HepG2 (cell line): Measurements from ENCODE around the gene LEMD1. TPM values are rescaled to one million over a fixed set of nuclear protein-coding genes. Genes with fewer than 3 reads are reported as not detected.

ENCODE experiments used
- AGO2 ChIP-seq: fragments of 200-400 bp; formaldehyde crosslinking; optimal IDR thresholded peaks from 2 replicates; pipeline ENCODE3; 2017; ENCODE audit warnings: mild to moderate bottlenecking, low read depth, low read length, moderate library complexity
- CCAR2 ChIP-seq: fragments of 200-400 bp; formaldehyde crosslinking; optimal IDR thresholded peaks from 2 replicates; pipeline ENCODE3; 2018; ENCODE audit warnings: low read depth, mild to moderate bottlenecking, low read length, moderate library complexity
- EZH2 ChIP-seq: conservative IDR thresholded peaks from 2 replicates; pipeline ENCODE4 v1.6.1; 2012; ENCODE audit warnings: mild to moderate bottlenecking, low read depth, low read length, moderate library complexity
- FOXA3 ChIP-seq: IDR thresholded peaks from 2 replicates; pipeline ENCODE4 v1.6.1; 2016; ENCODE audit warnings: missing genetic modification reagents, missing compliant biosample characterization
- MBNL3 ChIP-seq: fragments of 250-450 bp; sonication (Bioruptor Pico); conservative IDR thresholded peaks from 2 replicates; pipeline ENCODE4 v1.8.0; 2022; ENCODE audit warnings: mild to moderate bottlenecking, inconsistent platforms
- MED8 ChIP-seq: sonication (generic); formaldehyde crosslinking; IDR thresholded peaks from 2 replicates; pipeline ENCODE4 v1.8.1; 2023; ENCODE audit warnings: mild to moderate bottlenecking, missing genetic modification reagents; ENCODE audit not compliant: insufficient replicate concordance
- PAX8 ChIP-seq: sonication (generic); formaldehyde crosslinking; IDR thresholded peaks from 2 replicates; pipeline ENCODE4 v1.8.0; 2022; ENCODE audit warnings: mild to moderate bottlenecking, missing genetic modification reagents, borderline replicate concordance
- SOX13 ChIP-seq, 3 experiments: fragments of 450-650 bp in 1 of 3; sonication (generic) in 1 of 3; formaldehyde crosslinking in 1 of 3; IDR thresholded peaks in 2 of 3; conservative IDR thresholded peaks in 1 of 3; 2 replicates each; pipeline versions ENCODE4 v1.5.0 to v1.6.1; 2016 to 2020; ENCODE audit warnings: antibody characterized with exemption in 1 of 3, mild to moderate bottlenecking in 1 of 3, missing compliant biosample characterization in 1 of 3, missing genetic modification reagents in 1 of 3, moderate library complexity in 1 of 3
- SRF ChIP-seq: IDR thresholded peaks from 2 replicates; pipeline ENCODE4 v1.6.1; 2011; ENCODE audit warnings: mild to moderate bottlenecking, low read depth, low read length, moderate library complexity
- SRY ChIP-seq: sonication (generic); formaldehyde crosslinking; IDR thresholded peaks from 2 replicates; pipeline ENCODE4 v1.8.0; 2022; ENCODE audit warnings: mild to moderate bottlenecking, missing genetic modification reagents
- TRAFD1 ChIP-seq: sonication (generic); formaldehyde crosslinking; IDR thresholded peaks from 2 replicates; pipeline ENCODE4 v1.5.1; 2020; ENCODE audit warnings: missing genetic modification reagents, mild to moderate bottlenecking, borderline replicate concordance
- XRCC5 ChIP-seq: fragments of 200-400 bp; formaldehyde crosslinking; optimal IDR thresholded peaks from 2 replicates; pipeline ENCODE3; 2017; ENCODE audit warnings: mild to moderate bottlenecking, low read length
- ZNF205 ChIP-seq: IDR thresholded peaks from 2 replicates; pipeline ENCODE4 v1.6.1; 2018; ENCODE audit warnings: missing biosample characterization, missing genetic modification reagents
- ZNF33B ChIP-seq: sonication (generic); formaldehyde crosslinking; IDR thresholded peaks from 2 replicates; pipeline ENCODE4 v1.5.1; 2020; ENCODE audit warnings: mild to moderate bottlenecking, missing genetic modification reagents
- ZNF597 ChIP-seq: sonication (generic); formaldehyde crosslinking; IDR thresholded peaks from 2 replicates; pipeline ENCODE4 v1.5.0; 2020; ENCODE audit warnings: missing genetic modification reagents
- ZNF709 ChIP-seq: sonication (generic); formaldehyde crosslinking; IDR thresholded peaks from 2 replicates; pipeline ENCODE4 v1.5.0; 2020; ENCODE audit warnings: mild to moderate bottlenecking, missing genetic modification reagents
- ZNF724P ChIP-seq: sonication (generic); formaldehyde crosslinking; IDR thresholded peaks from 2 replicates; pipeline ENCODE4 v1.8.0; 2022; ENCODE audit warnings: missing genetic modification reagents, borderline replicate concordance
- ZNF746 ChIP-seq: sonication (generic); formaldehyde crosslinking; IDR thresholded peaks from 2 replicates; pipeline ENCODE4 v1.8.0; 2022; ENCODE audit warnings: mild to moderate bottlenecking, missing genetic modification reagents
- ZNF775 ChIP-seq: sonication (generic); formaldehyde crosslinking; IDR thresholded peaks from 2 replicates; pipeline ENCODE4 v1.4.0; 2020; ENCODE audit warnings: missing genetic modification reagents, mild to moderate bottlenecking, moderate library complexity, borderline replicate concordance
- polyA plus RNA-seq, 8 experiments: library from polyadenylated mRNA; depleted of rRNA in 3 of 8; stranded (reverse) in 7 of 8; unstranded in 1 of 8; fragments of >200 nt; fragmentation: Illumina TruSeq in 4 of 8; extraction: Trizol in 4 of 8; gene quantifications; 2 replicates each; pipeline versions ENCODE4 v1.2.1 to v1.2.3, GENCODE V29; 2011 to 2016; ENCODE audit warnings: low read depth in 4 of 8, missing spikeins in 1 of 8, mixed read lengths in 1 of 8; ENCODE audit not compliant: insufficient read depth in 1 of 8
- total RNA-seq, 5 experiments: library from RNA; depleted of rRNA; stranded (reverse); fragments of >200 nt; fragmentation: Illumina TruSeq; extraction: Trizol; gene quantifications; 2 replicates each; pipeline ENCODE4 v1.2.3, GENCODE V29; 2016; ENCODE audit warnings: low read depth in 1 of 5
- TF ChIP-seq, protein P1 (sequence below): sonication (generic); formaldehyde crosslinking; IDR thresholded peaks from 2 replicates; pipeline ENCODE4 v1.5.1; 2020; ENCODE audit warnings: mild to moderate bottlenecking, missing genetic modification reagents, moderate library complexity
- TF ChIP-seq, protein P2 (sequence below): sonication (generic); formaldehyde crosslinking; IDR thresholded peaks from 2 replicates; pipeline ENCODE4 v1.4.0; 2020; ENCODE audit warnings: missing genetic modification reagents, mild to moderate bottlenecking, borderline replicate concordance

The LEMD1 gene
- total and polyA plus RNA-seq, 2 of the 13 experiments (the other 11 are each of a cell fraction or from before 2014, with no cell fraction given), result 1.4 to 2.3 TPM

DNA sequence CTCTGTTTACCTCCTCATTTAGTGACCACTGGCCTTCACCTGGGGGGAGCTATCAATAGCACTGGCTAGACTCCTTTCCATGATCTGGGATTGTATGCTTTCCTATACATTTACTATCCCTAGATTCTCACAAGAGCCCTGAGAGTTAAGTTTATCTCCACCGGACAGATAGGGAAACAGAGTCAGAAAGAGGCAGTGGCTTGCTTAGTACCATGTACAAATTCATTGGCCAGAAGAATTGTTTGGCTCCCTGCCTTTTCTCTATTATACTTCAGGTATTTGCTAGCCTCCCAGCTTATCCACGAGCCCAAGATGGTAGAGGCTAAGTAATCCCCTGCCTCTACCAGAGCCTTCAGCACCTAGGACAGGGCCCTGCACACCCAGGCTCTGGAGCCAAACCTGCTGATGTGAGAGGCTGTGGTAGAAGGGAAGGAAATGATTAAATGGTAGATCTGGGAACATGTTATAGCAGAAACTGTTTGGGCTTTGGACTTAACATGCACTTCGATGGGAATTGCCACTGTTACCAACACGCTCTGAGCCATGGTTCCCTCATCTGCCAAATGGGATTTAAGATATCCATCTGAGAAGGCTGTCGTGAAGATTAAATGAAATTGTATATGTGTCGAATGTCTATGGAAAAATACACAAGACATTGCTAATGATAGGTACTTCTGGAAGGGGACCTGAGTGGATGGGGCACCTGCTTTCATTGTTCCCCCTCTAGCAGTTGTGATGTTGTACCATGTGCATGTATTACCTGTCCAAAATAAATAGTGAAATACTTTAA lies 37.1 kb upstream of the LEMD1 start (continued):
- TF ChIP-seq TRAFD1 (CRISPR knock-in tag), result no peak
- no peak for TF ChIP-seq MBNL3 (CRISPR knock-in tag)
- TF ChIP-seq ZNF709 (CRISPR knock-in tag), result no peak
- TF ChIP-seq CCAR2, result no peak
- TF ChIP-seq, protein P1, sequence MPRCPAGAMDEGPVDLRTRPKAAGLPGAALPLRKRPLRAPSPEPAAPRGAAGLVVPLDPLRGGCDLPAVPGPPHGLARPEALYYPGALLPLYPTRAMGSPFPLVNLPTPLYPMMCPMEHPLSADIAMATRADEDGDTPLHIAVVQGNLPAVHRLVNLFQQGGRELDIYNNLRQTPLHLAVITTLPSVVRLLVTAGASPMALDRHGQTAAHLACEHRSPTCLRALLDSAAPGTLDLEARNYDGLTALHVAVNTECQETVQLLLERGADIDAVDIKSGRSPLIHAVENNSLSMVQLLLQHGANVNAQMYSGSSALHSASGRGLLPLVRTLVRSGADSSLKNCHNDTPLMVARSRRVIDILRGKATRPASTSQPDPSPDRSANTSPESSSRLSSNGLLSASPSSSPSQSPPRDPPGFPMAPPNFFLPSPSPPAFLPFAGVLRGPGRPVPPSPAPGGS (CRISPR knock-in tag), result no peak
- TF ChIP-seq ZNF205 (CRISPR knock-in tag), result no peak
- TF ChIP-seq XRCC5, result no peak
- TF ChIP-seq ZNF33B (CRISPR knock-in tag), result no peak
- TF ChIP-seq SRY (CRISPR knock-in tag), result peak; percentile 53; the same call in 1 of the 2 replicates
- TF ChIP-seq PAX8, result no peak
- TF ChIP-seq FOXA3 (CRISPR knock-in tag), result no peak
- no peak for TF ChIP-seq EZH2
- TF ChIP-seq, protein P2, sequence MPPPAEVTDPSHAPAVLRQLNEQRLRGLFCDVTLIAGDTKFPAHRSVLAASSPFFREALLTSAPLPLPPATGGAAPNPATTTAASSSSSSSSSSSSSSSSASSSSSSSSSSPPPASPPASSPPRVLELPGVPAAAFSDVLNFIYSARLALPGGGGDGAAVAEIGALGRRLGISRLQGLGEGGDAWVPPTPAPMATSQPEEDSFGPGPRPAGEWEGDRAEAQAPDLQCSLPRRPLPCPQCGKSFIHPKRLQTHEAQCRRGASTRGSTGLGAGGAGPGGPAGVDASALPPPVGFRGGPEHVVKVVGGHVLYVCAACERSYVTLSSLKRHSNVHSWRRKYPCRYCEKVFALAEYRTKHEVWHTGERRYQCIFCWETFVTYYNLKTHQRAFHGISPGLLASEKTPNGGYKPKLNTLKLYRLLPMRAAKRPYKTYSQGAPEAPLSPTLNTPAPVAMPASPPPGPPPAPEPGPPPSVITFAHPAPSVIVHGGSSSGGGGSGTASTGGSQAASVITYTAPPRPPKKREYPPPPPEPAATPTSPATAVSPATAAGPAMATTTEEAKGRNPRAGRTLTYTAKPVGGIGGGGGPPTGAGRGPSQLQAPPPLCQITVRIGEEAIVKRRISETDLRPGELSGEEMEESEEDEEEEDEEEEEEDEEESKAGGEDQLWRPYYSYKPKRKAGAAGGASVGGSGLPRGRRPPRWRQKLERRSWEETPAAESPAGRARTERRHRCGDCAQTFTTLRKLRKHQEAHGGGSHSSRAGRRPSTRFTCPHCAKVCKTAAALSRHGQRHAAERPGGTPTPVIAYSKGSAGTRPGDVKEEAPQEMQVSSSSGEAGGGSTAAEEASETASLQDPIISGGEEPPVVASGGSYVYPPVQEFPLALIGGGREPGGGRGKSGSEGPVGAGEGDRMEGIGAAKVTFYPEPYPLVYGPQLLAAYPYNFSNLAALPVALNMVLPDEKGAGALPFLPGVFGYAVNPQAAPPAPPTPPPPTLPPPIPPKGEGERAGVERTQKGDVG, result no peak
- TF ChIP-seq MED8 (CRISPR knock-in tag), result no peak
- TF ChIP-seq SOX13 (IDR thresholded peaks at IDR 0.05), result no peak
- no peak for TF ChIP-seq SOX13 (CRISPR knock-in tag; conservative IDR thresholded peaks at IDR 0.05 in 1 of 2, IDR thresholded peaks at IDR 0.05 in 1 of 2)
- TF ChIP-seq ZNF597, result no peak
- no peak for TF ChIP-seq ZNF724P (CRISPR knock-in tag)
- no peak for TF ChIP-seq AGO2
- TF ChIP-seq ZNF746 (CRISPR knock-in tag), result no peak
- no peak for TF ChIP-seq SRF
- no peak for TF ChIP-seq ZNF775
